ENCODE results near the gene PERM1. TPM values are rescaled to one million over a fixed set of nuclear protein-coding genes. Genes with fewer than 3 reads are reported as not detected.
A peak's percentile ranks its signal among the peaks of the same experiment; 100 is the strongest.

PERM1 gene
- total and polyA plus RNA-seq, 2 of the 13 experiments (the other 11 are each of a cell fraction or from before 2014, with no cell fraction given) = 0.04 to 0.29 TPM

GRCh38 chr1:995665-996633 lies 14.1 kb upstream of the PERM1 start (continued):
- TF ChIP-seq ZBTB49 (CRISPR knock-in tag; IDR thresholded peaks at IDR 0.05; ENCODE audit: borderline replicate concordance) (no peak), MAFG (CRISPR knock-in tag; IDR thresholded peaks at IDR 0.05) (no peak), ZNF777 (CRISPR knock-in tag; IDR thresholded peaks at IDR 0.05) (no peak), TCF7 (IDR thresholded peaks at IDR 0.05; ENCODE audit: low read depth) (peak; percentile 41; the same call in 1 of the 2 replicates), HNF1B (CRISPR knock-in tag; IDR thresholded peaks at IDR 0.05) (peak; percentile 44; the same call in 1 of the 2 replicates), ZNF841 (CRISPR knock-in tag; IDR thresholded peaks at IDR 0.05; ENCODE audit: borderline replicate concordance) (no peak), ZNF235 (CRISPR knock-in tag; IDR thresholded peaks at IDR 0.05; ENCODE audit: borderline replicate concordance) (no peak), ZSCAN29 (CRISPR knock-in tag; conservative IDR thresholded peaks at IDR 0.05) (0 out of 2 replicates have a peak, but pooled peaks have one; percentile 25), ZNF879 (CRISPR knock-in tag; IDR thresholded peaks at IDR 0.05) (no peak), HIVEP1 (CRISPR knock-in tag; IDR thresholded peaks at IDR 0.05) (peak; percentile 63), TBX3 (IDR thresholded peaks at IDR 0.05; ENCODE audit: borderline replicate concordance) (no peak), DMTF1 (CRISPR knock-in tag; IDR thresholded peaks at IDR 0.05) (no peak), ZNF576 (CRISPR knock-in tag; IDR thresholded peaks at IDR 0.05) (no peak), RBAK (CRISPR knock-in tag; IDR thresholded peaks at IDR 0.05) (no peak), SSRP1 (CRISPR knock-in tag; IDR thresholded peaks at IDR 0.05) (no peak), TARDBP (CRISPR knock-in tag; IDR thresholded peaks at IDR 0.05) (peak; percentile 71; the same call in 1 of the 2 replicates), CEBPB (IDR thresholded peaks at IDR 0.05; ENCODE audit: borderline replicate concordance, low read depth, low read length) (no peak), PPARG (CRISPR knock-in tag; conservative IDR thresholded peaks at IDR 0.05) (no peak; the same call in 1 of the 2 replicates), NFYB (CRISPR knock-in tag; IDR thresholded peaks at IDR 0.05) (no peak), MATR3 (CRISPR knock-in tag; IDR thresholded peaks at IDR 0.05) (no peak), ZNF891 (CRISPR knock-in tag; IDR thresholded peaks at IDR 0.05) (no peak), ZNF674 (CRISPR knock-in tag; IDR thresholded peaks at IDR 0.05; ENCODE audit: low read depth) (no peak)
